Endothelial cell of umbilical vein (primary cell): ENCODE data around the gene ADGRB2. TPM values are rescaled to one million over a fixed set of nuclear protein-coding genes. Genes with fewer than 3 reads are reported as not detected.

Source experiments
- BruUV-seq: library from RNA; stranded (reverse); fragments of 400-500 nt; replicated peaks from 2 replicates; lab custom pipeline; 2021; lab: Mats Ljungman, UMichigan
- CTCF ChIA-PET: fragments of 300-600, 350-600 bp; sonication (Branson Sonifier 250); formaldehyde crosslinking; loops from one replicate; lab custom pipeline; 2021; ENCODE audit warnings: antibody characterized with exemption, inconsistent platforms; lab: Charles Lee
- POLR2A ChIA-PET: fragments of 300-600, 350-600 bp; sonication (Branson Sonifier 250); formaldehyde crosslinking; loops from one replicate; lab custom pipeline; 2021; ENCODE audit warnings: antibody characterized with exemption, inconsistent platforms; lab: Charles Lee
- DNase-seq: peaks from one replicate; pipeline ENCODE4 v3.0.0-alpha.2; 2011; ENCODE audit warnings: low read depth, low spot score
- FAIRE-seq: peaks from 2 replicates; lab custom pipeline; 2011; peaks lifted over from hg19 to GRCh38; lab: Jason Lieb, UNC
- H2AFZ ChIP-seq: 2 replicates; pipeline ENCODE4 v1.6.0; 2012; ENCODE audit warnings: low read depth, low read length, control low read depth, inconsistent platforms
- H3K27ac ChIP-seq: 2 replicates; pipeline ENCODE4 v1.5.1; 2011; ENCODE audit warnings: low read depth, mild to moderate bottlenecking, control low read depth, low read length, moderate library complexity; ENCODE audit not compliant: insufficient read depth
- H3K27me3 ChIP-seq, 2 experiments: 2 replicates each; pipeline versions ENCODE4 v1.6.0 to v1.6.1; 2011; ENCODE audit warnings: low read length in 2 of 2, mixed read lengths in 1 of 2; ENCODE audit not compliant: control insufficient read depth in 2 of 2, insufficient read depth in 2 of 2
- H3K36me3 ChIP-seq, 2 experiments: 2 replicates in 1 of 2; 3 replicates in 1 of 2; pipeline ENCODE4 v1.5.1; 2011; ENCODE audit warnings: low read length in 2 of 2, mild to moderate bottlenecking in 1 of 2, moderate library complexity in 1 of 2; ENCODE audit not compliant: control insufficient read depth in 2 of 2, insufficient read depth in 2 of 2; ENCODE audit errors: extremely low read depth in 1 of 2
- H3K4me1 ChIP-seq: 3 replicates; pipeline ENCODE4 v1.5.1; 2011; ENCODE audit warnings: mild to moderate bottlenecking, low read length; ENCODE audit not compliant: control insufficient read depth, insufficient read depth; ENCODE audit errors: extremely low read depth
- H3K4me2 ChIP-seq: 2 replicates; pipeline ENCODE4 v1.6.1; 2011; ENCODE audit warnings: low read length, control low read depth, mixed read lengths; ENCODE audit not compliant: insufficient read depth
- H3K4me3 ChIP-seq, 3 experiments: fragments of 200-600 bp in 1 of 3; sonication (generic), shearing (Covaris generic) in 1 of 3; replicated peaks in 1 of 3; 2 replicates each; pipeline ENCODE4 v1.5.1; 2011 to 2016; ENCODE audit warnings: control low read depth in 3 of 3, low read length in 3 of 3, mild to moderate bottlenecking in 2 of 3, inconsistent platforms in 1 of 3, low read depth in 1 of 3, moderate library complexity in 1 of 3; ENCODE audit not compliant: insufficient read depth in 1 of 3
- H3K79me2 ChIP-seq: 2 replicates; pipeline ENCODE4 v1.6.0; 2012; ENCODE audit warnings: low read length, inconsistent platforms; ENCODE audit not compliant: control insufficient read depth, insufficient read depth
- H3K9ac ChIP-seq: replicated peaks from 2 replicates; pipeline ENCODE3; 2011; ENCODE audit warnings: low read length, control low read depth; ENCODE audit not compliant: insufficient read depth; ENCODE audit errors: extremely low read depth
- H3K9me1 ChIP-seq: replicated peaks from 3 replicates; pipeline ENCODE4 v1.6.0; 2011; ENCODE audit warnings: mild to moderate bottlenecking, low read length; ENCODE audit not compliant: control insufficient read depth, insufficient read depth; ENCODE audit errors: extremely low read depth
- H3K9me3 ChIP-seq: replicated peaks from 2 replicates; pipeline ENCODE4 v1.5.1; 2012; ENCODE audit warnings: low read length, inconsistent platforms; ENCODE audit not compliant: control insufficient read depth, insufficient read depth
- H4K20me1 ChIP-seq: replicated peaks from 2 replicates; pipeline ENCODE3; 2011; ENCODE audit warnings: mild to moderate bottlenecking, low read length; ENCODE audit not compliant: control insufficient read depth, insufficient read depth; ENCODE audit errors: extremely low read depth
- EZH2 ChIP-seq: IDR thresholded peaks from 2 replicates; pipeline ENCODE4 v1.6.1; 2012; ENCODE audit warnings: borderline replicate concordance, low read depth, mild to moderate bottlenecking, moderate library complexity, low read length, inconsistent platforms; ENCODE audit not compliant: severe bottlenecking
- FOS ChIP-seq: IDR thresholded peaks from 2 replicates; pipeline ENCODE4 v1.6.1; 2011; ENCODE audit warnings: mild to moderate bottlenecking, low read length, moderate library complexity, borderline replicate concordance; ENCODE audit not compliant: insufficient read depth
- GATA2 ChIP-seq: IDR thresholded peaks from 2 replicates; pipeline ENCODE4 v1.7.0; 2011; ENCODE audit warnings: low read depth, mild to moderate bottlenecking, moderate library complexity, mixed read lengths, low read length; ENCODE audit not compliant: insufficient read length, insufficient read depth
- JUN ChIP-seq: IDR thresholded peaks from 2 replicates; pipeline ENCODE4 v1.6.1; 2011; ENCODE audit warnings: borderline replicate concordance, low read depth; ENCODE audit not compliant: insufficient read length, insufficient read depth
- MYC ChIP-seq: IDR thresholded peaks from one replicate; pipeline ENCODE4 v1.6.1; 2011; ENCODE audit warnings: mild to moderate bottlenecking, low read depth, low read length
- POLR2A ChIP-seq: IDR thresholded peaks from 2 replicates; pipeline ENCODE4 v1.6.1; 2012; ENCODE audit warnings: low read depth, mild to moderate bottlenecking, control low read depth, low read length
- POLR2AphosphoS5 ChIP-seq: IDR thresholded peaks from 2 replicates; pipeline ENCODE4 v1.6.1; 2012; ENCODE audit warnings: low read depth, mild to moderate bottlenecking, control low read depth, low read length, moderate library complexity; ENCODE audit not compliant: insufficient read depth
- dilution Hi-C: fragments of 300-500 bp; cut with MboI; formaldehyde crosslinking; loops from one replicate; pipeline ENCODE4 v1.15.0; 2019; ENCODE audit warnings: low sequenced_read_pairs; ENCODE audit not compliant: extremely low pct_ligation_motif_present
- intact Hi-C: fragments of 100-400 bp; cut with micrococcal nuclease; formaldehyde crosslinking; loops from one replicate; pipeline ENCODE4 v1.10.0; 2022
- polyA plus RNA-seq, 4 experiments: library from polyadenylated mRNA; depleted of rRNA in 3 of 4; stranded (reverse) in 3 of 4; unstranded in 1 of 4; fragments of >200 nt; gene quantifications; 2 replicates each; pipeline versions ENCODE4 v1.2.1 to v1.2.3, GENCODE V29; 2011 to 2012; ENCODE audit warnings: missing spikeins in 1 of 4
- total RNA-seq: library from RNA; stranded (reverse); gene quantifications from 2 replicates; pipeline ENCODE4 v1.2.3, GENCODE V29; 2021
- TF ChIP-seq, protein P1 (sequence below), 2 donors: IDR thresholded peaks; 1 replicate in 1 of 2; 2 replicates in 1 of 2; pipeline ENCODE4 v1.5.1; 2011; ENCODE audit warnings: low read length in 2 of 2, mild to moderate bottlenecking in 2 of 2, moderate library complexity in 2 of 2, control low read depth in 1 of 2, inconsistent platforms in 1 of 2, low read depth in 1 of 2; ENCODE audit not compliant: insufficient read depth in 1 of 2; ENCODE audit errors: extremely low read depth in 1 of 2
- TF ChIP-seq, protein P2 (sequence below): IDR thresholded peaks from 2 replicates; pipeline ENCODE4 v1.6.1; 2011; ENCODE audit not compliant: insufficient read depth, insufficient read length

ADGRB2 gene
- total and polyA plus RNA-seq, 2 donors (not counting 3 experiments of a cell fraction or from before 2014, with no cell fraction given): 1.3 to 1.5 TPM

DNA sequence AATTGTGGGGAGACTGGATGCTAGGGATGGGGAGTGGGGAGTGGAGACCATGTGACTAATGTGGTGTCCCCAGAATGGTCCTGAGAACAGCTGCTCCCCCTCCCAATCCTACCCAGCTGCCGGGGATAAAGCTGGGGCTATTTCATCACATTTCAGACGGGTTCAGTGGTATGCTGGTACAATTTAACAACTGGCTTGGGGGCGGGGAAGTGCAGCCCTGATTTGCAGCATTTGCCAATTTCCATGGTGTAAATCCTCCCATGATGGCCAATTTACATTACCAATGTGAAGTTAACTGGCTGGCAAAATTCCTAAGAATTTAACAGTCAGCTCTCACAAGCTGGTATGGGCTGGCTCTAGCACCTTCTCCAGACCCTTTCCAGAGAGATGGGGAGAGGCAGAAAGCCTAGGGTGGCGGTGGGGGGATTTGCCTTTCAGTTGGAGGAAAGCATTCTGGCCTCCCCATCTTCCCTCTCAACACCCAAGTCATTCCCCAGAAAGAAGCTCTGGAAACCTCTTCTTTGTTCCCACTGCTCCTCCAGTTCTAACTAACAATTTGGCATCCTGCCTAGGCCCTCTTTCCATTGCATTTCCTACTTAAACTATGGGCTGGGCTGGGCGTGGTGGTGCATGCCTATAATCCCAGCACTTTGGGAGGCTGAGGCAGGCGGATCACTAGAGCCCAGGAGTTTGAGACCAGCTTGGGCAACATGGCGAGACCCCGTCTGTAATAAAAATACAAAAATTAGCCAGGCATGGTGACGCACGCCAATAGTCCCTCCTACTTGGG is 11.3 kb upstream of the ADGRB2 start:
- H3K27ac ChIP-seq: no peak overlapping the region
- peaks cover 3% of the 10 kb centered on the region for H3K4me1 ChIP-seq
- H2AFZ ChIP-seq: no peak overlapping the region
- H3K4me3 ChIP-seq: no peak overlapping the region
- POLR2A ChIA-PET: no interaction called here
- CTCF ChIA-PET: interaction anchor here (1.4 to 2.3 kb wide), 3 partner anchors 13 to 15 kb away, joined by 3 to 13 read pairs (median 5); no protein-coding TSS in a partner anchor
- dilution Hi-C loops (no loop called here), intact Hi-C loops (no loop called here)
- TF ChIP-seq EZH2 (no peak), FOS (no peak), POLR2AphosphoS5 (no peak), MYC (no peak), POLR2A (no peak), GATA2 (no peak), JUN (no peak)
- TF ChIP-seq, protein P1, sequence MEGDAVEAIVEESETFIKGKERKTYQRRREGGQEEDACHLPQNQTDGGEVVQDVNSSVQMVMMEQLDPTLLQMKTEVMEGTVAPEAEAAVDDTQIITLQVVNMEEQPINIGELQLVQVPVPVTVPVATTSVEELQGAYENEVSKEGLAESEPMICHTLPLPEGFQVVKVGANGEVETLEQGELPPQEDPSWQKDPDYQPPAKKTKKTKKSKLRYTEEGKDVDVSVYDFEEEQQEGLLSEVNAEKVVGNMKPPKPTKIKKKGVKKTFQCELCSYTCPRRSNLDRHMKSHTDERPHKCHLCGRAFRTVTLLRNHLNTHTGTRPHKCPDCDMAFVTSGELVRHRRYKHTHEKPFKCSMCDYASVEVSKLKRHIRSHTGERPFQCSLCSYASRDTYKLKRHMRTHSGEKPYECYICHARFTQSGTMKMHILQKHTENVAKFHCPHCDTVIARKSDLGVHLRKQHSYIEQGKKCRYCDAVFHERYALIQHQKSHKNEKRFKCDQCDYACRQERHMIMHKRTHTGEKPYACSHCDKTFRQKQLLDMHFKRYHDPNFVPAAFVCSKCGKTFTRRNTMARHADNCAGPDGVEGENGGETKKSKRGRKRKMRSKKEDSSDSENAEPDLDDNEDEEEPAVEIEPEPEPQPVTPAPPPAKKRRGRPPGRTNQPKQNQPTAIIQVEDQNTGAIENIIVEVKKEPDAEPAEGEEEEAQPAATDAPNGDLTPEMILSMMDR (IDR thresholded peaks at IDR 0.05; ENCODE audit: extremely low read depth in 1 of 2, insufficient read depth in 1 of 2, low read depth in 1 of 2, low read length in 2 of 2): no peak
- TF ChIP-seq, protein P2, sequence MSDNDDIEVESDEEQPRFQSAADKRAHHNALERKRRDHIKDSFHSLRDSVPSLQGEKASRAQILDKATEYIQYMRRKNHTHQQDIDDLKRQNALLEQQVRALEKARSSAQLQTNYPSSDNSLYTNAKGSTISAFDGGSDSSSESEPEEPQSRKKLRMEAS: no peak
- H3K4me2 ChIP-seq: no peak overlapping the region
- DNase-seq: no peak
- H3K9me1 ChIP-seq: no peaks in the 10 kb centered on the region
- no TSS peak for BruUV-seq
- FAIRE-seq: no peak
- H3K9me3 ChIP-seq: no peaks in the 10 kb centered on the region
- H4K20me1 ChIP-seq: no peaks in the 10 kb centered on the region
- no peaks in the 10 kb centered on the region for H3K79me2 ChIP-seq
- H3K27me3 ChIP-seq: peaks cover 41 to 45% of the 10 kb centered on the region in 2 experiments
- no peak overlapping the region for H3K9ac ChIP-seq
- H3K36me3 ChIP-seq: no peaks in the 10 kb centered on the region
